NCI-H2107 (cell line): ENCODE measurements around the gene CASQ2.
A peak's percentile ranks its signal among the peaks of the same experiment; 100 is the strongest.

Experiments
- DNase-seq: peaks from one replicate; lab custom pipeline; 2025; lab: John Stamatoyannopoulos, UW

Gene CASQ2

DNA sequence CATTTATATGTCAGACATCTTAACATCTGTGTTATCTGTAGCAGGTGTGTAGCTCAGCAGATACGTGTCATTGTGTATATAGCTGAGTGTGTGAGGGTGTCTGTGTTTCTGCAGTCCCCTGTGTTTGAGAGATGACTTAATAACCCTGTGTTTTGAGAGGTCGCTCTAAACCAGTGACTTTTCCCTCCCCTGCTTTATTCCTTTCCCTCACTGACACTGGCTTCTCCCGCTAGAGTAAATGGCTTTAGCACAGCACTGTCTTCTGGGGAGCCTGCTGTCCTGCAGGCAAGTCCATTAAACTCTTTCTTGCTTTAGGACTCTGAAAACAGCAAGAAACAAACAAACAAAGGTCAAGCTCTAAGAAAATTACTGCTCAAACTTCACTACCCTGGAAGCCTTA is 73.7 kb downstream of the CASQ2 start:
- DNase-seq, result no peak

DNA sequence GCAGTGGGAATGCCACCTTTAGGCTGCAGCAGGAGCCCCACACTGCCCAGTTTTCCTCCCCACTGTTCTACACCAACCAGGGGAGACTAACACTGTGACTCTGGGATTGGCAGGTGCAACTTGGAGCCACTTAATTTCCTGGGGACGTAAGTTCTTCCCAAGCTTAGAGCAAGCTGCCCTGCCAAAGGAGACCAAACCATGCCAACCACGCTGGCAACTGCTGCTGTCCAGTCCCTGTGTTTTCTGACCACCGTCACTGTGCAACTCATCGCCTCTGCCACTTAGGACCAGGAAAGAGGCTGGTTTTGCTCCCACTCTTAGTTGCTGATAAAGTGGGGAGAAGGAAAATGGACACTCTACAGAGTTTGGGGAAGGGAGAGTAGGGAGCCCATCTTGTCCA is 76.3 kb downstream of the CASQ2 start:
- no peak for DNase-seq

DNA sequence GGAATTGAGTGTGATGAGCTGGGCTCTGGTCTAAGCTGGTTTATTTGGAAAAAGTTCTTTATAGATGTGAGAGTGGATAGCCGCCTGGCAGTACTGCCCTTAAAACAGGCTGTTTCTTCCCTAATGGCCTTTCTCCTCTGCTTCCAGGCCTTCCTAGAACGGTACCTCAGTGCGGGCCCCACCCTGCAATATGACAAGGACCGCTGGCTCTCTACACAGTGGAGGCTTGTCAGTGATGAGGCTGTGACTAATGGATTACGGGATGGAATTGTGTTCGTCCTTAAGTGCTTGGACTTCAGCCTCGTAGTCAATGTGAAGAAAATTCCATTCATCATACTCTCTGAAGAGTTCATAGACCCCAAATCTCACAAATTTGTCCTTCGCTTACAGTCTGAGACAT is 77.5 kb downstream of the CASQ2 start:
- no peak for DNase-seq

DNA sequence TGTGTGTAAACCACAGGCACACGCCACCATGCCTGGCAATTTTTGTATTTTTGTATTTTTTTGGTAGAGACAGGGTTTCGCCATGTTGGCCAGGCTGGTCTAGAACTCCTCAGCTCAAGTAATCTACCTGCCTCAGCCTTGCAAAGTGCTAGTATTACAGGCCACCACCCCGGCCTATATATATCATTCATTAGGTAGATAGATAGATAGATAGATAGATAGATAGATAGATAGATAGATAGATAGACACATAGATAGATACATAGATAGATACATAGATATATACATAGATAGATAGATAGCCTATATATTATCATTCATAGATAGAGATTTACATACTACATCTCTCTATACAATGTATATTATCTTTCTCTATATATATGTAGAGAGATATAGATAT is 80.8 kb downstream of the CASQ2 start:
- DNase-seq, result no peak

DNA sequence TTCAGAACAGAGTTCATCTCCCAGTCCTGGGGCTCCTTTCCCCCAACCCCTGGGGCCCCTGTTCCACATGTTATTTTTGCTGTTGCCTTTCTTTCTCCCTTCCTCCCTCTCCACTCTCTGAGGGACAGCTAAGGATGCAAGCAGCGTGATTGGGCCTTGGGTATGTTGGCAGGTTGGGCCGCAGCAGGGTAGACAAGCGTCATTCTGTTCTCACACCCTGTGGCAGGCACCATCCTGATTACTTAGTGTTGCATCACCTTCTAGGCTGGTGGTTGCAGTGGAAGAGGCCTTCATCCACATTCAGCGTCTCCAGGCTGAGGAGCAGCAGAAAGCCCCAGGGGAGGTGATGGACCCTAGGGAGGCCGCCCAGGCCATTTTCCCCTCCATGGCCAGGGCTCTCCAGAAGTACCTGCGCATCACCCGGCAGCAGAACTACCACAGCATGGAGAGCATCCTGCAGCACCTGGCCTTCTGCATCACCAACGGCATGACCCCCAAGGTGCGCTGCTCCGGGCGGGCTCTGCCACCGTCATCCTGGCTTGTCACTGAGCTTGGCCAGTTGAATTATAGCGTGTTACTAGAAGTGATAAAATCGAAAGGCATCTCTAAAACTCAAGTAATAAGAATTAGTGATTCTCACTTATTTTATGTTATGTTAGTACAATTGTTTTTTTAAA is 83.3 kb downstream of the CASQ2 start:
- no peak for DNase-seq

DNA sequence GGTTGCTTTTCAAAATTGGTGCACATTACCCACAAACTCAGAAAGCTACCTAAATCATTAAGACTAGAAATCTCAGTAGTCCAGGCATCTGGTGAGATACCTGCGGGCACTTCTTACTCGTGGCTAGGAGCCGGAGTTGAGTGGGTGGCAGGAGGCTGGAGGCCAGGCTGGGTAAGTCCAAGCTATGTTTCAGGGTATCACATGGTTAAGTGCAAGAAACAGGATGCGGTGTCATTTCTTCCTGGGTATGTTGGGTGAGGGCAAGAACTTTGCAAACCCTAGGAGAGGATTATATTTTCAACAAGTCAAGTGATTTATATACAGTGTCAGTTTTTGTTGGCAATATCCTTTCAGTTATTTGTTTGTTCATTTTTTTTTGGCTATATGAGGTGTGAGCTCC is 85.7 kb downstream of the CASQ2 start:
- no peak for DNase-seq

DNA sequence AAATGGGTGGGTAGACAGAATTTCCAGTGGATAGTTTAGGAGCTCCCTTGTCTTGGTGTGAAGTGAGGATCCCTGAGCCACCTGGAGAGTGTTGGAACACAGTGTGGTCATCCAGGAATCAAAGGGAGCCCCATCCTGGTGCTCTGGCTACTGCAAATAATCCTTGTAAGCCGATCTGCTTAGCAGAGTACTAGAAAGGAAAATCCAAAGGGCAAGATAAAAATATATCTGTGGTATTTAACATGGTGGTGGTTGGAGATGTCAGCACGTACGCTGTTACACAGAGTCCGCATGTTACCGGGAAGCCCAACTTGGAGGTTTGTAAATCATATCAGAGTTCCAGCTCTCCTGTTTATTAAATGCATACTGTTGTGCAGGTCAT is 87.8 kb downstream of the CASQ2 start:
- no peak for DNase-seq

DNA sequence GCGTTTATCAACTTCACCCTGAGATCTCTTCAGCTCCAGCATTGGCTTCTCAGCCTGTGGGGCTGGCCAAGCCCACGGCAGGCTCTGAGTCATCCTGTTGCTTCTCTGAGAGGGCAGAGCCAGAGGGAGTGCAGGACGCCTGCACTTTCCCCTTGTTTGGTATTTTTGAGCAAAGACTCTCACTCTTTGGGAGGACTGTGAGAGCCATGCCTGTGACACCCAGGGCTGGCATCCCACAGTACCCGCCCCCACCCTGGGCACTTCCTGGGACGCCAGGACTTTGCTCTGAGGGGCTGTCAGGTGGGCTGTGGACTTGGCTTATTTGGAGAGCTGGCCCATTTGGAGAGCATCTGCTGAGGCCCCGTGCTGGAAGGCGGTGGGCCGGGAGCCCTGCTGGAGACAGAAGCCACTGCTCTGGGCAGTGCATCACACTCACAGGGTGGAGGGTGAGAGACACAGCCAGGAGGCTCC is 89.3 kb downstream of the CASQ2 start:
- DNase-seq, result no peak

DNA sequence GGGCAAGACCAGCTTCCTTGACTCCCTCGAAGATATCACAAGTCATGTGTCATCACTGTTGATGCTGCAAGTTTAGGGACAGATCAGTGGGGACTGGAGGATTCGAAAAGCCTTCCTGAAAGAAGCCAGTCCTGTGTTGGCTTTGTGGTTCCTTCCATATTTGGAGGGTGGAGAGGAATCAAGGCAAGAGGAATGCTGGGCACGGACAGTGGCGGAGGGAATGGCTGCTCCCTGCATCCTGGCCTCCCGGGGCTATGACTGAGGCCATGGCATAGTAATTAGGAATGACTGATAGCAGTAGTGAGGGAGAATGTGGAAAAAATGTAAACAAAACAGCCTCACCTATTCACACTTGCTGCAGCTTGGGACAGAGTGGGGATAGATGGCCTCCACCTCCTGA is 90.4 kb downstream of the CASQ2 start:
- DNase-seq, result no peak

DNA sequence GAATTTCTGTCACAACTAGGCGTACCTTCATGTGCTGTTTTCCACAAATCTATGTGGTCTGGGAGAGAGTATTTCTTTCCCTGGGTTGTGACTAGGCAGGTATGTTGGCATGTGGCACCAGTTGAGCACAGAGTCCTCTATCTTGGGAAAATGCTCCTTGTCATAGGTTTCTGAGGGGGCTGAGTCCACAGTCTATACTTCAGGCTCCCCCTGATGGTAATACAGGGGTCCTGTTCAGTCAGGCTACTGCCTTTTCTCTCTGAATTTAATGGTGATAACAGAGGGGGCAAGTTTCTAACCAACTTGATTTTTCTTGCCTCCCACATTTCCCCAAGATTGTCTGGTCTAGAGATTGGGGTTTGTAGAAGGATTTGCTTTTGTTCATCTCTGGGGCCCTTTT is 90.9 kb downstream of the CASQ2 start:
- no peak for DNase-seq

DNA sequence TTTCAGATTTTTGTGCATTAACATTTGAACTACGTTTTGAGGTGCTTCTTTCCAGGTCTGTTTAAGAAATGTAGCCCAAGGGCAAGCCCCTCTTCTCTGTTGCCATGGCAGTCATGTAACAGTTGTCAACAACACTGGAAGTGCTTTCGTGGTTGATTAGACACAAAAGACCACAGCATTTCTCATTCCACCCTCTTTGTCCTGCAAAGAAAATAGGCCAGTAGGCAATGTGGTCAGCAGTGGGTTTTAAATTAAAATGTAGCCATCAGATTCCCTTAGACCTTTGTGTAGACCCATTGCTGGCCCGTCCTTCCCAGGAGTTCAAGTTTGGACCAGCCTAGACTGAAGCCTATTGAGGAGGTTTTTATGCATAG is 91.3 kb downstream of the CASQ2 start:
- DNase-seq, result no peak

DNA sequence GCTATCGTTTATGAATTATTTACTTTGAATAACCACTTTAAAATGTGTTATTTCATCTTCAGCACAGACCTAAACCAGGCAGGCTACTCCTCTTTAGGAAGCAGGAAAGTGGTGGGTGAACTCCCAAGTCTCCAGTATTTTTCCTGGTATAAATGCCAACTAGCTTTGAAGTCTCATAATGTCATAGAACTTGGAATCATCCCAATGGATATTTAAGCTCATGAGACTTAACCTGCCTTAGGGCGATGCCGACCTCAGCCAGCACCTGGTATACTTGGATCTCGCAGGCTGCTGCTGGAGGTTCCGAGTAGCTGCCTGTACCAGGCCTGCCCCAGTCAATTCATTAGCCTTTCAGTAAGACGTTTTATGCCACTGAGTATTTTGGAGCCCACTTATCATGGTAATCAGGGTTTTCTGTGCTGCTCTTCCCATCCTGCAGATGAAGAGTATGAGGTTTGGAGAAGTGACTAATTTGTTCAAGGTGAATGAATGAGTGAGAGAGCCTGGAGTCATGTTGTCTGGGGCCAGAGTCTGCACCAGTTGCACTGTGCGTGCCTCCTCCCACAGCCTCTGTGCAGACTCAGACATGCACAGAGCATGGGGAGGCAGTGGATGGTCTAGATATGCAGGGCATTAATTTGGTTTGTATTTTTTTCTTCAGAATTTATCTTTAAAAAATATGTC is 91.9 kb downstream of the CASQ2 start:
- DNase-seq, result no peak

DNA sequence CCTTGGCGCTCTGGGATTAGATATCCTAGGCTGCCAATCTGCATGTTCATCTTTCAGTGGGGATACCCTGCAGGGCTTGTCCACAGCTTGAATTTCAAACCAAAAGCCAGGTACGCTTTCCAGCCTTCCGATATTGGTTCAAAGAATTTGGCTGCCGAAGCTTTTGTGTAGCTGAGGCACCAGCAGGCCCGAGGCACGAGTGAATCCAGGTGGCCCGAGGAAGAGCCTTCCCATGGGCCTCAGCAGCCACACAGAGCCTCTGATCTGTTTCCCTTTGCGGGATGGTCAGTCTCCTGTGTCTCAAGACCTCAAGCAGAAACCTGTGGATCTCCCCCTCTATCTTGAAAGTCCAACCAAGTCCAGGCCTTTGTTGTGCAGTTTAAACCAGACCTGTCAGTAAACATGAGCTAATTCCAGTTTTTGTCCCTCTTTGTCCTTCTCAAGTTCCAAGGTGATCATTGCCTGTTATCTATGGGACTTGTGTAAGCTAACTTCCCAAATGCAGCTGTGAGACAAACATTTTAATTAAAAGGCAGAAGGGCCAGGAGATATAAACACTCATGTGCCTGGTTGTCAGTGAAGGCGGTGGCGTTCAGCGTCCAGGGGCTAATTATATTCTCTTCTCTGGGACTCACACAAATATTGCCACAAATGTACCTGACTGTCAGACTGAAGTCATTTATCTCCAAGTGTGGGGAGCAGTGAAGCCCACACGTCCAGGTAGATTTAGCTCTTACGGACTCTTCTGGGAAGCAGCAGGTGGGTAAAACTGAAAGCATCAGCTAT is 96.1 kb downstream of the CASQ2 start:
- no peak for DNase-seq

DNA sequence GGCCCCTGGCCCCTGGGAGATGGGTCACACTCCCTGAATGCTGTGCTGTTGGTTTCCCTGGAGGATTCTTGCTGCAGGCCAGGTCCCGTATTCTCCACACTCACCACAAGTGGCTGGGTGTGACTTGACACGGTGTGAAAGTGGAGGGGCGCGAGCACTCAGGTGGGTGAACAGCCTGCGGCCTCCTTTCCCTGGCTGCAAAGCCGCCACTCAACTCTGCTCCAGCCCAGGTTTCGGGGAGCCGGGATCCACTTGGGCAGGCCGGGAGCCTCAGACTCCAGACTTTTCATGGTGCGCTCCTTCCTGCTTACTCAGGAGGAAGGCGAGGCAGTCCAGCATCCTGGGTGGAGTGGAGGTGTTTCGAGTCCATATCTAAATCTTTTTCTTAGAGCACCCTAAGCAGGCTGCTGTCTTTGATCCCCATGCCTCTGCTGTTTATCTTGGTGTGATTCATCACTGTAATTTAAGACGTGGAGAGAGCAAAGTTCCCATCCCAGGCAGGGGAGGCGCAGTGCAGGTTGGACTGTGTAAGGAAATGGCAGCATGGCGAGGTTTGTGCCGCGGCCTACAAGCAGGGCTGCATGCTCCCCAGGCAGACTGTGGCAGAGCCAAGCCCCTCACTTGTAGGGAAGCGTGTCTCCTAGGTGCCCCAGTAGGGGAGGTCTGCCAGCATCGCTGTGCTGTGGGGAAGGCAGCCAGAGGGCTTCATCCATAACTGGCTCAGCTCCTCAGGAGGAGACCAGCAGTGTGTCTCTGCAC is 97.2 kb downstream of the CASQ2 start:
- no peak for DNase-seq

DNA sequence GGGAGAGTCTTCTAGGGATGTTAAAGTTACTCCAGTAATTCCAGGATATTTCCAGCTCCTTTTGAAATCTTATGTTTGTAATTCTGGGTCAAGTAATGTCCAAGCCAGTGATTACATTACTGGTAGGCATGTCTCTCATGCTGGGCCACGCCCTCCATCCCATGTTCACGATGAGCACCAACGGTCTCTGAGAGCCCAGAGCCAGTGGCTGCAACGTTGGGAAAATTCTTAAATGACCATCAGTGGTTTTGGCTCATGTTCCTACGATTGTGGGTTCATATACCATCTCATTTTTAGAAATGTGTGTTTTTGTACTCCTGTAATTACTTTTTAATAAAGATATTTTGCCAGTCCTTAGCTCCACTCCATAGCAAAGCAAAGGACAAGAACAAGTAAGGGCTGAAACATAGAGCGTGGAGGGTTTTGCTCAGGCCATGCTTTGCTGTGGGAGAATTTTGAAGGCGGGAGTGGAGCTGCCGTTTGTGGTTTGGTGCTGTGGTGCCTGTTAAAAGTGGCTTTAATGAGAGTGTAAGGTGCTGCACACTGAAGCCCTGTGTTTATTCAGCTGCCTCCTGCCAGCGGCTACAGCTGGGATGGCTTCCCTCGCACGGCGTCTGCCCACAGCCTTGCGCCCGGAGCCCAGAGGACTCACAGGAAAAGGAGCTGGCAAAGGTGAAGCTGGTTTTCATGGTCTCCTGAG is 97.9 kb downstream of the CASQ2 start:
- peak; percentile 84 for DNase-seq

DNA sequence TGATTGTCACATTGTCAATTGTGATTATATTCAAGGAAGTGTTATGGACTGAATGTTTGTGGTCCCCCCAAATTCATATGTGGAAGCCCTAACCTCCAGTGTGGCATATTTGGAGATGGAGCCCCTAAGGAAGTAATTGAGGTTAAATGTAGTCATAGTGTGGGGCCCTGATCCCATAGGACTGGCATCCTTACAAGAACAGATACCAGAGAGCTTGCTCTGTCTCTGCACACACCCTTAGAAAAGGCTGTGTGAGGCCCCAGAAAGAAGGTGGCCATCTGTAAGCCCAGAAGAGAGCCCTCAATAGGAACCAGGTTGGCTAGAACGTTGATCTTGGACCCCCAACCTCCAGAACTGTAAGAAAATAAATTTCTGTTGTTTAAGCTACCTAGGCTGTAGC is 98.6 kb downstream of the CASQ2 start:
- no peak for DNase-seq

DNA sequence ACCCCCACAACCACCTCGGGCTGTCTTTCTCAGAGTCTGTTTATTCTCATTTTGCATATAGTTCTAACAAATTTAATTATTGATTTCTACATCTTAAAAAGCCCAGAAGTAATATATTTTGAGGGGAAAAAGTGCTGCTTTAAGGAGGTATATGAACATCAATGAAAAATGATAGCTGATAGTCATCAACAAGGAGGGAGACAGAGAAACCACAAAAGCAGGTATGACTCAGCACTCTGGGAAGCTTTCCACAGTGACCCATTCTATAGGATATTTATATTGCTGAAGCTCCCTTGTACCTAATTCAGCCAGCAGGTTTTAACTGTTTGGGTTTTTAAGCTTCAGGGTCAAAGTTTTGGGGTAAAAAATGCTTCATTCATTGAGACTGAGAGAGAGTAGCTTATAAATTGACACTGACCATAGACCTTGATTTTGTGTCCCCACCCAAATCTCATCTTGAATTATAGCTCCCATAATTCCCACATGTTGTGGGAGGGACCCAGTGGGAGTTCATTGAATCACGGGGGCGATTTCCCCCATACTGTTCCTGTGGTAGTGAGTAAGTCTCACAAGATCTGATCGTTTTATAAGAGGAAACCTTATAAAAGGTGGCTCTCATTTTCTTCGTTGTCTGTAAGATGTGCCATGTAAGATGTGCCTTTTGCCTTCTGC is 99.4 kb downstream of the CASQ2 start:
- DNase-seq, result no peak

DNA sequence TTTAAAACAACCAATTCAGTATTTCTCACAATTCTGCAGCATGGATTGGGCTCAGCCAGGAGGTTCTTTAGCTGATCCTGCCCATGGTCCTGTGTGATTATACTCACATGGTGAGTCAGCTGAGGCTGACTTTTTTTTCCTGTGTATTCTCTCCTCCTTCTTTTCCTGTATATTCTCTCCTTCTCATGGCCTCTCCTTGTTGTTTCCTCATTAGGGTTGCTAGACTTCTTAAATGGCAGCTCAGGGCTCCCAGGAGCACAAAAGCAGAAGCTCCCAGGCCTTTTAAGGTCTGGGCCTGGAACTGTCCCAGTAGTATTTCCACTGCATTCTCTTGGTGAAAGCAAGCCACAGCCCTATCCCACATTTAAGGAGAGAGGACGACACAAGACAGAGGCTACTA is 99.9 kb downstream of the CASQ2 start:
- DNase-seq, result no peak

DNA sequence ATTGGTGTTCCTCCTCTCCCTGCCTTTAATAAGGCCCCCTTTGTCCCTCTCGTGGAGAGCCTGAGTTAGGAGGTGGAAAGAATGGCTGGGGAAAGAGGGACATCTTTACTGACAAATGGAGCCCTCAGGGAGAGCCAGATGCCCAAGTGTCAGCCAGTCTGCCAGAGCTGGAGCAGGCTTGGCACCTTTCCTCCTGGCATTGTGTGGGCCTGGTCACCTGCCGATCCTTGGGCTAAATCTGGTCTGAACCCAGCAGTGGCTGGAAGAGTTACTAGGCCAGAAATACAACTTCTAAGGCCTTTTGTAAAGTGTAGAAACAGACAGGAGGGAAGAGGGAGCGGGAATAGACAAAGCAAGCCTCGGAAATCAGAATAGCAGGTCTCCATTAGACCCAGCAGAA is 101.8 kb downstream of the CASQ2 start:
- no peak for DNase-seq

DNA sequence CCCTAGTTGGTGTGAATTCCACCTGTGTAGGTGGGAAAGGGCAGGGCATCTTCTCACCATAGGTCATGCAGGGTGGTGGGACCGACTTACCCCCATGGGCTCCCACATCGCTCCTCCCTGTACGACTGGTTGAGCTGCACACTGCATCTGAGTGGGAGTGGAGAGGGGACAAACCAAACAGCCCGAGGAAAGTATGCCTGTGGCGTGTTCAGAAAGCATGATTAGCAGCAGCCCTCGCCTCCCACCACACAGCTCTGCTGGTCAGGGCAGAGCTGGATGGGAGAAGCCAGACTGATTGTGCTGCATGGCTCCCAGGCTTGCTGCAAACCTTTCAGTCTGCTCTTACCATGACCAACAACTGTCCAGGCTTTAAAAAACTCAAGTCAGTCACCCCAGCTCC is 102.3 kb downstream of the CASQ2 start:
- DNase-seq, result no peak
